ENCODE results near the gene SDC3. TPM values are rescaled to one million over a fixed set of nuclear protein-coding genes. Genes with fewer than 3 reads are reported as not detected.
A peak's percentile ranks its signal among the peaks of the same experiment; 100 is the strongest.

Gene SDC3
- total and polyA plus RNA-seq, 7 donors, result 3.3 to 11.6 (median 6.8) TPM

- intact Hi-C loops (cut with DNase I), result no loop called here
- DNase-seq (no peak), ATAC-seq (no peak)
- WGBS, 3 donors, result 62 to 68% (median 68%) methylated on average over 2 of the region's 2 CpGs
- no peaks in the 10 kb centered on the region for H3K36me3 ChIP-seq (ENCODE audit: insufficient read depth in 1 of 2, low read depth in 1 of 2)
- H3K9me3 ChIP-seq, result no peaks in the 10 kb centered on the region
- H3K27ac ChIP-seq, result no peak overlapping the region
- H3K27me3 ChIP-seq (ENCODE audit: insufficient read depth in 3 of 3, low read length in 2 of 3), result peaks cover 0 to 8% (median 0%) of the 10 kb centered on the region in 3 donors
- no peak overlapping the region for H3K4me3 ChIP-seq
- TF ChIP-seq, protein P1, sequence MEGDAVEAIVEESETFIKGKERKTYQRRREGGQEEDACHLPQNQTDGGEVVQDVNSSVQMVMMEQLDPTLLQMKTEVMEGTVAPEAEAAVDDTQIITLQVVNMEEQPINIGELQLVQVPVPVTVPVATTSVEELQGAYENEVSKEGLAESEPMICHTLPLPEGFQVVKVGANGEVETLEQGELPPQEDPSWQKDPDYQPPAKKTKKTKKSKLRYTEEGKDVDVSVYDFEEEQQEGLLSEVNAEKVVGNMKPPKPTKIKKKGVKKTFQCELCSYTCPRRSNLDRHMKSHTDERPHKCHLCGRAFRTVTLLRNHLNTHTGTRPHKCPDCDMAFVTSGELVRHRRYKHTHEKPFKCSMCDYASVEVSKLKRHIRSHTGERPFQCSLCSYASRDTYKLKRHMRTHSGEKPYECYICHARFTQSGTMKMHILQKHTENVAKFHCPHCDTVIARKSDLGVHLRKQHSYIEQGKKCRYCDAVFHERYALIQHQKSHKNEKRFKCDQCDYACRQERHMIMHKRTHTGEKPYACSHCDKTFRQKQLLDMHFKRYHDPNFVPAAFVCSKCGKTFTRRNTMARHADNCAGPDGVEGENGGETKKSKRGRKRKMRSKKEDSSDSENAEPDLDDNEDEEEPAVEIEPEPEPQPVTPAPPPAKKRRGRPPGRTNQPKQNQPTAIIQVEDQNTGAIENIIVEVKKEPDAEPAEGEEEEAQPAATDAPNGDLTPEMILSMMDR (IDR thresholded peaks at IDR 0.05), result no peak
- peaks cover 6% of the 10 kb centered on the region for H3K4me1 ChIP-seq
These were observed 78.7 kb downstream of the SDC3 start for GRCh38 chr1:30829889-30830288.

GRCh38 chr1:30824736-30825429 is 83.7 kb downstream of the SDC3 start:
- H3K4me1 ChIP-seq, result peaks cover 19% of the 10 kb centered on the region
- ATAC-seq (no peak), DNase-seq (no peak)
- TF ChIP-seq, protein P1 (IDR thresholded peaks at IDR 0.05), result no peak
- intact Hi-C loops (cut with DNase I), result no loop called here
- 17 to 21% (median 19%) methylated on average over 12 of the region's 12 CpGs for WGBS, 3 donors
- H3K27ac ChIP-seq, result peak overlapping the region; percentile 86
- peak overlapping the region; percentile 51 for H3K4me3 ChIP-seq
- H3K36me3 ChIP-seq (ENCODE audit: insufficient read depth in 1 of 2, low read depth in 1 of 2), result no peaks in the 10 kb centered on the region
- peaks cover 0 to under 1% (median 0%) of the 10 kb centered on the region in 3 donors for H3K27me3 ChIP-seq (ENCODE audit: insufficient read depth in 3 of 3, low read length in 2 of 3)
- H3K9me3 ChIP-seq, result no peaks in the 10 kb centered on the region

DNA sequence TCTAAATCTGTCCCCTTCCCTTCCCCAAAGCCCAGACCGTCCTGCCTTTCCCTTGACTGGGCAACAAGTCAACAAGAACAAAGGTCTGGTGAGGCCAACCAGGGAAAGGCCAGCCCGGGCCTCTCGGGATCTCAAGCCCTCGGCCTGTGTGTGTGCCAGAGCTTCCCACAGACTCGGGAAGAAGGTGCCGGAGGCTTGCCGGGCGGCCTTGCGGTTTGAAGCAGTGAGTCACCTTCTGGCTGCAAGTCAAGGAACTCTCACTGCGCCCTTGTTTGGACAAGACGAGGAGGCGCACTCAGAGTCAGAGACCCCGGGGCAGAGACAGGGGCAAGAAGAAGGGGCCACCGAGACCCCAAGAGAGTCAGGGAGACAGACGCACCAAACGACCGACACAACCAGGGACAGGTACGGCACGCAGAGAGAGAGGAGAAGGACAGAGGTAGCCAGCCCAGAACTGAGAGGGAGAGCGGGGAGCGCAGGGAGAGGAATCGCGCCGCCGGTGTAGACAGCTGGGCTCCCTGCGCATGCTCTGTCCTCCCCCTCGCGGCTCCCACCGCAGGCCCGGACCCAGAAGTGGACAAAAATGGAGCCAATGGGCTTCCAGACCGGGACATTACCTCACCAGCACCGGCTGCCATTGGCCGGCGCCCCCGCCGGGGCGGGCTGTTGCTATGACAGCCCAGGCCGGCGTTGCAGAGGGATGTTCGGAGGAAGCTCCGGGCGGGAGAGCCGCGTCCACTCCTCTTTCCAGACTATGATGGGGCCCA is 84.4 kb downstream of the SDC3 start:
- DNase-seq (peak; percentile 93 to 97), ATAC-seq (peak; percentile 94 to 99 (median 96))
- Histone ChIP-seq H3K4me3 (peak overlapping the region; percentile 51), H3K27ac (peak overlapping the region; percentile 86), H3K9me3 (no peaks in the 10 kb centered on the region), H3K27me3 (ENCODE audit: insufficient read depth in 3 of 3, low read length in 2 of 3) (no peaks in the 10 kb centered on the region), H3K36me3 (ENCODE audit: insufficient read depth in 1 of 2, low read depth in 1 of 2) (no peaks in the 10 kb centered on the region), H3K4me1 (peaks cover 19% of the 10 kb centered on the region)
- 0 to 1% (median 1%) methylated on average over 37 to 44 of the region's 44 CpGs for WGBS, 3 donors
- TF ChIP-seq, protein P1 (IDR thresholded peaks at IDR 0.05), result no peak
- intact Hi-C loops (cut with DNase I), result no loop called here

DNA sequence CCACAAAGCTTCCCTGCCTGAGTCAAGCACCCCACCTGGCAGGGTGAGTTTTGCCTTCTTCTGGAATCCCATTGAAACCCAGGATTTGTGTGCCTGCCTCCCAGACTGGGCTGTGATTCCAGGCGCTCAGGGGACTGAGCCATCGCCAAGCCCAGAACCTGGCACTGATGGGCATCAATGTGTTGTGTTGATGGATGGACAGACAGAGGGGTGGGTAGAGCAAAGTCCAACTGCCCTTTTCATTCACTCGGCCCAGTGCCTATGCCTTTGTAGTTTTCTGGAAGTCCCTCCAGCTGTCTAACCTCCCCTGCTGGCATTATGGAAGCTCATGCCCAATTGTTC is 85.0 kb downstream of the SDC3 start:
- TF ChIP-seq, protein P1 (IDR thresholded peaks at IDR 0.05), result no peak
- Histone ChIP-seq H3K36me3 (ENCODE audit: insufficient read depth in 1 of 2, low read depth in 1 of 2) (no peaks in the 10 kb centered on the region), H3K27ac (peak overlapping the region; percentile 86), H3K27me3 (ENCODE audit: insufficient read depth in 3 of 3, low read length in 2 of 3) (no peaks in the 10 kb centered on the region), H3K9me3 (no peaks in the 10 kb centered on the region), H3K4me3 (peak overlapping the region; percentile 51), H3K4me1 (peaks cover 18% of the 10 kb centered on the region)
- intact Hi-C loops (cut with DNase I), result no loop called here
- no peak for DNase-seq
- peak in 3 of 4 donors; percentile 12 to 55 (median 17) for ATAC-seq
- WGBS, 3 donors, result 34 to 57% (median 38%) methylated on average over 3 of the region's 3 CpGs

All from psoas muscle (tissue), 8 donors.